ENCODE data around the gene SCD5.
A peak's percentile ranks its signal among the peaks of the same experiment; 100 is the strongest.

Gene SCD5

GRCh38 chr4:82606622-82607021, 192.0 kb downstream of the SCD5 start:
- Histone ChIP-seq H3K27me3 (ENCODE audit: insufficient read depth, low read depth, severe bottlenecking) (no peaks in the 10 kb centered on the region), H3K9me3 (ENCODE audit: severe bottlenecking) (no peaks in the 10 kb centered on the region), H3K4me3 (ENCODE audit: low read depth, low read length) (no peak overlapping the region), H3K27ac (no peak overlapping the region), H3K36me3 (no peaks in the 10 kb centered on the region)
- DNase-seq = no peak
- no peak for TF ChIP-seq CTCF (IDR thresholded peaks at IDR 0.05; ENCODE audit: low read depth, low read length)

GRCh38 chr4:82604522-82604921, 194.1 kb downstream of the SCD5 start:
- no peak for TF ChIP-seq CTCF (IDR thresholded peaks at IDR 0.05; ENCODE audit: low read depth, low read length)
- no peak overlapping the region for H3K4me3 ChIP-seq (ENCODE audit: low read depth, low read length)
- no peaks in the 10 kb centered on the region for H3K9me3 ChIP-seq (ENCODE audit: severe bottlenecking)
- DNase-seq = no peak
- H3K27me3 ChIP-seq (ENCODE audit: insufficient read depth, low read depth, severe bottlenecking) = no peaks in the 10 kb centered on the region
- H3K36me3 ChIP-seq = no peaks in the 10 kb centered on the region
- no peak overlapping the region for H3K27ac ChIP-seq

- H3K27me3 ChIP-seq (ENCODE audit: insufficient read depth, low read depth, severe bottlenecking) = no peaks in the 10 kb centered on the region
- DNase-seq = no peak
- H3K36me3 ChIP-seq = no peaks in the 10 kb centered on the region
- no peaks in the 10 kb centered on the region for H3K9me3 ChIP-seq (ENCODE audit: severe bottlenecking)
- H3K4me3 ChIP-seq (ENCODE audit: low read depth, low read length) = no peak overlapping the region
- H3K27ac ChIP-seq = no peak overlapping the region
- no peak for TF ChIP-seq CTCF (IDR thresholded peaks at IDR 0.05; ENCODE audit: low read depth, low read length)
These were observed 197.2 kb downstream of the SCD5 start for GRCh38 chr4:82601242-82602015.

- no peak overlapping the region for H3K4me3 ChIP-seq (ENCODE audit: low read depth, low read length)
- no peak overlapping the region for H3K27ac ChIP-seq
- TF ChIP-seq CTCF (IDR thresholded peaks at IDR 0.05; ENCODE audit: low read depth, low read length) = peak; percentile 32; the same call in 1 of the 2 replicates
- H3K36me3 ChIP-seq = no peaks in the 10 kb centered on the region
- DNase-seq = peak; percentile 41
- H3K9me3 ChIP-seq (ENCODE audit: severe bottlenecking) = no peaks in the 10 kb centered on the region
- H3K27me3 ChIP-seq (ENCODE audit: insufficient read depth, low read depth, severe bottlenecking) = no peaks in the 10 kb centered on the region
These were observed 199.3 kb downstream of the SCD5 start for GRCh38 chr4:82599336-82599735.

GRCh38 chr4:82594456-82594855, 204.1 kb downstream of the SCD5 start:
- no peak overlapping the region for H3K4me3 ChIP-seq (ENCODE audit: low read depth, low read length)
- no peak for TF ChIP-seq CTCF (IDR thresholded peaks at IDR 0.05; ENCODE audit: low read depth, low read length)
- H3K27me3 ChIP-seq (ENCODE audit: insufficient read depth, low read depth, severe bottlenecking) = no peaks in the 10 kb centered on the region
- H3K36me3 ChIP-seq = no peaks in the 10 kb centered on the region
- DNase-seq = no peak
- no peaks in the 10 kb centered on the region for H3K9me3 ChIP-seq (ENCODE audit: severe bottlenecking)
- H3K27ac ChIP-seq = no peak overlapping the region

- no peak for TF ChIP-seq CTCF (IDR thresholded peaks at IDR 0.05; ENCODE audit: low read depth, low read length)
- H3K36me3 ChIP-seq = no peaks in the 10 kb centered on the region
These were observed 205.2 kb downstream of the SCD5 start for GRCh38 chr4:82593411-82593810.

More at GRCh38 chr4:82593411-82593810, 205.2 kb downstream of the SCD5 start:
- no peak for DNase-seq
- no peaks in the 10 kb centered on the region for H3K9me3 ChIP-seq (ENCODE audit: severe bottlenecking)
- no peak overlapping the region for H3K4me3 ChIP-seq (ENCODE audit: low read depth, low read length)
- H3K27ac ChIP-seq = no peak overlapping the region
- H3K27me3 ChIP-seq (ENCODE audit: insufficient read depth, low read depth, severe bottlenecking) = no peaks in the 10 kb centered on the region
